Neural cell (in vitro differentiated cells): ENCODE data around the gene CFAP61.

Source experiments
- EP300 ChIP-seq: fragments of 450-650 bp; conservative IDR thresholded peaks from 2 replicates; pipeline ENCODE4 v1.6.1; 2014; ENCODE audit warnings: antibody characterized with exemption, mild to moderate bottlenecking, moderate library complexity; ENCODE audit not compliant: poor library complexity, severe bottlenecking
- EZH2 ChIP-seq: fragments of 200-600, 300-800 bp; shearing (Covaris generic), sonication (generic); IDR thresholded peaks from 2 replicates; pipeline ENCODE4 v1.6.1; 2014; ENCODE audit warnings: antibody characterized with exemption, low read length, borderline replicate concordance, mild to moderate bottlenecking; ENCODE audit not compliant: insufficient read depth, poor library complexity, severe bottlenecking
- POLR2AphosphoS5 ChIP-seq: IDR thresholded peaks from 2 replicates; pipeline ENCODE4 v1.6.1; 2012
- RAD21 ChIP-seq: fragments of 450-650 bp; conservative IDR thresholded peaks from 2 replicates; pipeline ENCODE4 v1.6.1; 2014; ENCODE audit warnings: antibody characterized with exemption, mild to moderate bottlenecking, moderate library complexity
- SMC3 ChIP-seq: fragments of 450-650 bp; conservative IDR thresholded peaks from 2 replicates; pipeline ENCODE4 v1.6.1; 2014; ENCODE audit warnings: antibody characterized with exemption, mild to moderate bottlenecking, moderate library complexity; ENCODE audit not compliant: poor library complexity
- TAF1 ChIP-seq: IDR thresholded peaks from 2 replicates; pipeline ENCODE4 v1.6.1; 2012; ENCODE audit warnings: low read depth
- TF ChIP-seq, protein P1 (sequence below): fragments of 450-650 bp; IDR thresholded peaks from 2 replicates; pipeline ENCODE4 v1.5.1; 2014; ENCODE audit warnings: antibody characterized with exemption, mild to moderate bottlenecking, moderate library complexity; ENCODE audit not compliant: poor library complexity, severe bottlenecking
- TF ChIP-seq, protein P2 (sequence below): IDR thresholded peaks from 2 replicates; pipeline ENCODE4 v1.6.1; 2012; ENCODE audit warnings: borderline replicate concordance

DNA sequence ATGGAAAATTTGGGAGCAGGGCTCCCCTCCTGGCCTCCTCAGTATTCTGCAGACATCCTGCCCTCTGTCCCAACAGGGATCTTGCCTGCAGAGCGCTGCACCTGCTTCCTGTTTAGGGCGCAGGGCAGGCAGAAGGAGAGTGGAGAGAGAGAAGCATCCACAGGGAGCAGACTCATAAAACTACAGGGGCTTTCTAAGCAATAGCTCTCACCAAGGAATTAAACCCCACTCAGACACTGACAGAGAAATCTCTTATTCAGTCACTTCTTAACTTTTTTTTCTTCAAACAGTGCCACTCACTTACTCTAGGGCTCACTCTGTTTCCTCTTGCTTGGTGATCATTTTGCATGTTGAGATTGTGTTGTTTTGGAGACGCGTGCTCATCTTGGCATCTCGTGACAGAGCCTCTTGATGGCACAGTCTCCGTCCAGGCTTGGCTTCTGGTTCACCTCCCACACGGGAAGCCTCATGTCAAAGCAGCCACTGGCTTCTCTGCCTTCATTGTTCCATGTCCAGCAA, 162.5 kb downstream of the CFAP61 start:
- TF ChIP-seq, protein P1, sequence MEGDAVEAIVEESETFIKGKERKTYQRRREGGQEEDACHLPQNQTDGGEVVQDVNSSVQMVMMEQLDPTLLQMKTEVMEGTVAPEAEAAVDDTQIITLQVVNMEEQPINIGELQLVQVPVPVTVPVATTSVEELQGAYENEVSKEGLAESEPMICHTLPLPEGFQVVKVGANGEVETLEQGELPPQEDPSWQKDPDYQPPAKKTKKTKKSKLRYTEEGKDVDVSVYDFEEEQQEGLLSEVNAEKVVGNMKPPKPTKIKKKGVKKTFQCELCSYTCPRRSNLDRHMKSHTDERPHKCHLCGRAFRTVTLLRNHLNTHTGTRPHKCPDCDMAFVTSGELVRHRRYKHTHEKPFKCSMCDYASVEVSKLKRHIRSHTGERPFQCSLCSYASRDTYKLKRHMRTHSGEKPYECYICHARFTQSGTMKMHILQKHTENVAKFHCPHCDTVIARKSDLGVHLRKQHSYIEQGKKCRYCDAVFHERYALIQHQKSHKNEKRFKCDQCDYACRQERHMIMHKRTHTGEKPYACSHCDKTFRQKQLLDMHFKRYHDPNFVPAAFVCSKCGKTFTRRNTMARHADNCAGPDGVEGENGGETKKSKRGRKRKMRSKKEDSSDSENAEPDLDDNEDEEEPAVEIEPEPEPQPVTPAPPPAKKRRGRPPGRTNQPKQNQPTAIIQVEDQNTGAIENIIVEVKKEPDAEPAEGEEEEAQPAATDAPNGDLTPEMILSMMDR, result no peak
- TF ChIP-seq POLR2AphosphoS5, result no peak
- TF ChIP-seq, protein P2, sequence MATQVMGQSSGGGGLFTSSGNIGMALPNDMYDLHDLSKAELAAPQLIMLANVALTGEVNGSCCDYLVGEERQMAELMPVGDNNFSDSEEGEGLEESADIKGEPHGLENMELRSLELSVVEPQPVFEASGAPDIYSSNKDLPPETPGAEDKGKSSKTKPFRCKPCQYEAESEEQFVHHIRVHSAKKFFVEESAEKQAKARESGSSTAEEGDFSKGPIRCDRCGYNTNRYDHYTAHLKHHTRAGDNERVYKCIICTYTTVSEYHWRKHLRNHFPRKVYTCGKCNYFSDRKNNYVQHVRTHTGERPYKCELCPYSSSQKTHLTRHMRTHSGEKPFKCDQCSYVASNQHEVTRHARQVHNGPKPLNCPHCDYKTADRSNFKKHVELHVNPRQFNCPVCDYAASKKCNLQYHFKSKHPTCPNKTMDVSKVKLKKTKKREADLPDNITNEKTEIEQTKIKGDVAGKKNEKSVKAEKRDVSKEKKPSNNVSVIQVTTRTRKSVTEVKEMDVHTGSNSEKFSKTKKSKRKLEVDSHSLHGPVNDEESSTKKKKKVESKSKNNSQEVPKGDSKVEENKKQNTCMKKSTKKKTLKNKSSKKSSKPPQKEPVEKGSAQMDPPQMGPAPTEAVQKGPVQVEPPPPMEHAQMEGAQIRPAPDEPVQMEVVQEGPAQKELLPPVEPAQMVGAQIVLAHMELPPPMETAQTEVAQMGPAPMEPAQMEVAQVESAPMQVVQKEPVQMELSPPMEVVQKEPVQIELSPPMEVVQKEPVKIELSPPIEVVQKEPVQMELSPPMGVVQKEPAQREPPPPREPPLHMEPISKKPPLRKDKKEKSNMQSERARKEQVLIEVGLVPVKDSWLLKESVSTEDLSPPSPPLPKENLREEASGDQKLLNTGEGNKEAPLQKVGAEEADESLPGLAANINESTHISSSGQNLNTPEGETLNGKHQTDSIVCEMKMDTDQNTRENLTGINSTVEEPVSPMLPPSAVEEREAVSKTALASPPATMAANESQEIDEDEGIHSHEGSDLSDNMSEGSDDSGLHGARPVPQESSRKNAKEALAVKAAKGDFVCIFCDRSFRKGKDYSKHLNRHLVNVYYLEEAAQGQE, result no peak
- TF ChIP-seq SMC3, result no peak
- no peak for TF ChIP-seq EZH2
- TF ChIP-seq EP300, result no peak
- TF ChIP-seq TAF1, result no peak
- TF ChIP-seq RAD21, result no peak
